Measurements from ENCODE around the gene AREG. TPM values are rescaled to one million over a fixed set of nuclear protein-coding genes. Genes with fewer than 3 reads are reported as not detected.

AREG gene
- total RNA-seq, 1 donor: not detected

DNA sequence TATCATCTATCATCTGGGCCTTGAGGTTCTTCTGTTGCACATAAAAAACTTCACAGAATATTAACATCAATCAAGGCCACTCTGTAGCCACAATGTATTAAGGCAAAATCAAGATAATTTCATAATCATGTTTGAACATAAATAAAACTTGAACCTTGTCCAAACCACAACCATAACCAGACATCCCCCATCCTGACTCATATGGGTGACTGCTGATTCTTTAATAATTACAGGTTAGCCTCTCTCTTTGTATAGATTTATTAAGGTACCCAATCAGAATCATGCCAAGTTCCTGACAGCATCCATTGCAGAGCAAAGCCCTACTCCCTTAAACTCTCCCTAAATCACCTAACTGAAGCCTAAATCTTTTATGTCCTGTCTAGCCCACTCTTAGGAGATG is 16.7 kb upstream of the AREG start:
- H3K4me3 ChIP-seq (ENCODE audit: low read depth, low read length): no peak overlapping the region
- no peak for TF ChIP-seq CTCF (IDR thresholded peaks at IDR 0.05; ENCODE audit: insufficient read depth, low read depth, low read length)
- peak; percentile 58 for DNase-seq (ENCODE audit: low read depth)

- DNase-seq (ENCODE audit: low read depth): peak; percentile 92
- TF ChIP-seq CTCF (IDR thresholded peaks at IDR 0.05; ENCODE audit: insufficient read depth, low read depth, low read length): no peak
- H3K4me3 ChIP-seq (ENCODE audit: low read depth, low read length): no peak overlapping the region
Observed at GRCh38 chr4:74431113-74431826, 13.7 kb upstream of the AREG start.

DNA sequence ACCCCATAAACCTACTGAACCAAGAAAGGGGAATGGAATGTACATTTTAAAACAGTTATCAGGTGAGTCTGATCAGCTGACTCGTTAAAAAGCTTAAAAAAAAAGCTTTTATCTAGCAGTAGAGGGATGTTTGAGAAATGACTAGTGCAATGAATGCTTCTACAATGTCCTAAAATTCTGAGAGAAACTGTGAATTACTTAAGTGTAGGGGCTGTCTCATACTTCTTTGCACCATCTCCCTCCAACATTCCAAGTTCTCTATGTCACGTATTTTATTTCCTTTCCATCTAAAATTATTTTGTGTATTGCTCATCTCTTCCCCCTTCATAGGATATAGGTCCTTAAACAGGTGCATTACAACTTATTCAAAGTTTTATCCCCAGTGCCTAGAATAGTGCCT is 11.9 kb upstream of the AREG start:
- H3K4me3 ChIP-seq (ENCODE audit: low read depth, low read length): no peak overlapping the region
- TF ChIP-seq CTCF (IDR thresholded peaks at IDR 0.05; ENCODE audit: insufficient read depth, low read depth, low read length): no peak

DNA sequence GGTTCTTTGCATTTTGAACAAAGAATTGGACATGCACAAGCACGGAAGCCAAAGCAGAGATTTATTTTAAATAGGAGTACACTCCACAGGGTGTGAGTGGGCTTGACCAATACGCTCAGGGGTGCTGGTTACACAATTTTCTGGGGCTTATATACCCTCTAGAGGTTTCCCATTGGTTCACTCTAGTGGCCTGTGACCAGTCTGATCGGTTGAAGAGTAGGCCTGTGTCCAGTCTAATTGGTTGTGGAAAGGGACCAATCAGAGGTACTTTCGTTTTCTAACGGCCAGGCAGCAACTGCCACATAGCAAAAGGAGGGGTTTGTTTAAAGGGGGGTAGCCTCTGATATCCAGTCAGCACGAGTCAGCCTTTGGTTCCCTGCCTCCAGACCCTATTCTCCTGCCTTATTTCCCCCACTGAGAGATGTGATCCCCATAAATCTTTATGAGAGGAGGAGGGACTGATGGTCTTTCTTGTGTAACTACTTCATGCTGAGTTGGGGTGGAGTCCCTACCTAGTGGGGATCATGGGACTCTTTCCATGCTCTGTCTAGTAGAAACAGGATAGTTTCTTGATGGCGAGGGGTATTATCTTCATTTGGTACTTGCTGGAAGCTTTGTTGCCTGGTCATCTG is 11.3 kb upstream of the AREG start:
- TF ChIP-seq CTCF (IDR thresholded peaks at IDR 0.05; ENCODE audit: insufficient read depth, low read depth, low read length): no peak
- H3K4me3 ChIP-seq (ENCODE audit: low read depth, low read length): no peak overlapping the region
- DNase-seq (ENCODE audit: low read depth): no peak

More for the DNA sequence above, 11.9 kb upstream of the AREG start:
- peak; percentile 22 for DNase-seq (ENCODE audit: low read depth)

GRCh38 chr4:74435296-74435695 is 9.6 kb upstream of the AREG start:
- no peak for TF ChIP-seq CTCF (IDR thresholded peaks at IDR 0.05; ENCODE audit: insufficient read depth, low read depth, low read length)
- DNase-seq (ENCODE audit: low read depth): no peak
- H3K4me3 ChIP-seq (ENCODE audit: low read depth, low read length): no peak overlapping the region

DNA sequence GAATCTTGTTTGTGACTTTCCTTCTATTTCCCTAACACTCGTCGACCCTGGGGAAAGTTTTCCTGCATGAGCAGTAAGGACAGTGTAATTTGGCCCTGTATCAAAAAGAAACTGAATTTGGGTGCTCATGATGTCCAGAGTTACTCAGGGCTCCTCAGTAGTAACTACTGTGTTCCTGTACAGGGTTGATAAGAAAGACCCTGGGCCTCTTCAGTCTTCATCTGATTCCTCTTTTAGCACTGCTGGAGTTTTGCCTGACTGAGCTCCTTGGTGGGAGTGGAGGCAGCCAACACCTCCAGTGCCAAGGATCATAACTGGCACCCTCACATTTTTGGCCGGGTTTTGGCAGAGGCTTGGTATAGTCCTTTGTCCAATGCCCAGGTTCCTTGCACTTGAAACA is 7.1 kb upstream of the AREG start:
- no peak for TF ChIP-seq CTCF (IDR thresholded peaks at IDR 0.05; ENCODE audit: insufficient read depth, low read depth, low read length)
- H3K4me3 ChIP-seq (ENCODE audit: low read depth, low read length): no peak overlapping the region
- DNase-seq (ENCODE audit: low read depth): no peak
